ENCODE results near the gene COMMD4. TPM values are rescaled to one million over a fixed set of nuclear protein-coding genes. Genes with fewer than 3 reads are reported as not detected.
"Not testable (repeated sequence)": the region's sequence is repeated elsewhere in the genome, so short reads cannot be mapped to it uniquely, and the experiment has no call there.

The COMMD4 gene
- total RNA-seq, 1 experiment from 2014 or later, result 94.3 TPM

- peak overlapping the region; percentile 45 for H3K4me3 Mint-ChIP-seq (ENCODE audit: unreplicated experiment)
- peak; percentile 23 to 64 for TF ChIP-seq CTCF (IDR thresholded peaks at IDR 0.05; ENCODE audit: insufficient read depth in 1 of 2, low read depth in 1 of 2, low read length in 1 of 2, severe bottlenecking in 1 of 2, unreplicated experiment in 1 of 2)
- intact Hi-C loops (cut with micrococcal nuclease; ENCODE audit: unreplicated experiment); H3K9me3 ChIP-seq; POLR2A ChIA-PET; H3K4me3 ChIP-seq (ENCODE audit: low read depth, low read length); H3K27ac Mint-ChIP-seq (ENCODE audit: unreplicated experiment); H3K9me3 Mint-ChIP-seq (ENCODE audit: unreplicated experiment); H3K27me3 ChIP-seq (replicated peaks; ENCODE audit: control insufficient read depth, insufficient read depth, low read length); H3K4me1 ChIP-seq; H3K27me3 Mint-ChIP-seq (ENCODE audit: insufficient read depth, unreplicated experiment); BruUV-seq (replicated peaks); H3K4me1 Mint-ChIP-seq (ENCODE audit: low read depth, unreplicated experiment); H3K36me3 Mint-ChIP-seq (ENCODE audit: insufficient read depth, unreplicated experiment); H3K36me3 ChIP-seq (ENCODE audit: control insufficient read depth, insufficient read depth, low read length): not testable (repeated sequence)
- CTCF ChIA-PET, result interaction anchor here (1.8 kb wide), 1 partner anchor 270 kb away, joined by 5 read pairs; no protein-coding TSS in a partner anchor
- DNase-seq, result peak; percentile 65 to 81
Measured at GRCh38 chr15:75299311-75299688, 36.6 kb upstream of the COMMD4 start.

DNA sequence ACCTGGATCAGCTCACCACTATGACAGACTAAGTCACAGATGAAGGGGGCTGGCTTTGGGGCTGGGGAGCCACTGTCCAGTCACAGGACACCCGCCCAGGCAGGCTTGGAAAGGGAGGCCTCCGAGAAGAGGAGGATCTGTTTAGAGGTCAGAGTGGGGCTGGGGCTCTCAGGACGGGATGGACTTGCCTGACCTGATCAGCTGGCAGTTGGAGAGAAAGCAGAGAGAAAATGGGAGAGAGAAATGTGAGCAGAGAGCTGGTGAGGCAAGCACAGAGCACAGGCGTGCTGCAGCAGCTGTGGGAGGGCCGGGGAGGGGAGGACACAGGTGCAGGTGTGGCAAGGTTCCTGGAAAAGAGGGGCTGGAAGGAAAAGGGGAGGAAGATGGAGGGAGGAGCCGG lies 35.8 kb upstream of the COMMD4 start:
- H3K4me1 ChIP-seq; H3K9me3 ChIP-seq; H3K4me3 Mint-ChIP-seq (ENCODE audit: unreplicated experiment); H3K4me3 ChIP-seq (ENCODE audit: low read depth, low read length); H3K27ac Mint-ChIP-seq (ENCODE audit: unreplicated experiment); H3K27me3 ChIP-seq (replicated peaks; ENCODE audit: control insufficient read depth, insufficient read depth, low read length); DNase-seq; H3K4me1 Mint-ChIP-seq (ENCODE audit: low read depth, unreplicated experiment); BruUV-seq (replicated peaks); H3K36me3 Mint-ChIP-seq (ENCODE audit: insufficient read depth, unreplicated experiment); intact Hi-C loops (cut with micrococcal nuclease; ENCODE audit: unreplicated experiment); H3K9me3 Mint-ChIP-seq (ENCODE audit: unreplicated experiment); POLR2A ChIA-PET; H3K36me3 ChIP-seq (ENCODE audit: control insufficient read depth, insufficient read depth, low read length): not testable (repeated sequence)
- peaks cover 11% of the 10 kb centered on the region for H3K27me3 Mint-ChIP-seq (ENCODE audit: insufficient read depth, unreplicated experiment)
- CTCF ChIA-PET, result interaction anchor here (1.8 kb wide), 1 partner anchor 271 kb away, joined by 5 read pairs; no protein-coding TSS in a partner anchor

- H3K27me3 Mint-ChIP-seq (ENCODE audit: insufficient read depth, unreplicated experiment), result peaks cover 19% of the 10 kb centered on the region
- H3K4me1 Mint-ChIP-seq (ENCODE audit: low read depth, unreplicated experiment), result no peaks in the 10 kb centered on the region
- BruUV-seq (replicated peaks), result no TSS peak
- no peaks in the 10 kb centered on the region for H3K9me3 Mint-ChIP-seq (ENCODE audit: unreplicated experiment)
- Histone ChIP-seq H3K4me1 (no peaks in the 10 kb centered on the region), H3K27me3 (replicated peaks; ENCODE audit: control insufficient read depth, insufficient read depth, low read length) (no peaks in the 10 kb centered on the region), H3K36me3 (ENCODE audit: control insufficient read depth, insufficient read depth, low read length) (no peaks in the 10 kb centered on the region), H3K4me3 (ENCODE audit: low read depth, low read length) (no peak overlapping the region), H3K9me3 (no peaks in the 10 kb centered on the region)
- no peak for DNase-seq
- no peak for TF ChIP-seq CTCF (IDR thresholded peaks at IDR 0.05; ENCODE audit: insufficient read depth in 1 of 2, low read depth in 1 of 2, low read length in 1 of 2, severe bottlenecking in 1 of 2, unreplicated experiment in 1 of 2)
- CTCF ChIA-PET, result interaction anchor here (0.9 kb wide), 1 partner anchor 269 kb away, joined by 3 read pairs; no protein-coding TSS in a partner anchor
- no peak overlapping the region for H3K4me3 Mint-ChIP-seq (ENCODE audit: unreplicated experiment)
- no peak overlapping the region for H3K27ac Mint-ChIP-seq (ENCODE audit: unreplicated experiment)
- intact Hi-C loops (cut with micrococcal nuclease; ENCODE audit: unreplicated experiment), result no loop called here
- POLR2A ChIA-PET, result no interaction called here
- no peaks in the 10 kb centered on the region for H3K36me3 Mint-ChIP-seq (ENCODE audit: insufficient read depth, unreplicated experiment)
Measured at GRCh38 chr15:75302318-75302717, 33.5 kb upstream of the COMMD4 start.

GRCh38 chr15:75302753-75303152 lies 33.1 kb upstream of the COMMD4 start:
- CTCF ChIA-PET, result interaction anchor here (0.9 kb wide), 1 partner anchor 269 kb away, joined by 3 read pairs; no protein-coding TSS in a partner anchor
- not testable (repeated sequence) for H3K36me3 Mint-ChIP-seq (ENCODE audit: insufficient read depth, unreplicated experiment)

More at GRCh38 chr15:75302753-75303152, 33.1 kb upstream of the COMMD4 start:
- H3K4me3 Mint-ChIP-seq (ENCODE audit: unreplicated experiment); DNase-seq; H3K9me3 ChIP-seq; H3K27ac Mint-ChIP-seq (ENCODE audit: unreplicated experiment); H3K36me3 ChIP-seq (ENCODE audit: control insufficient read depth, insufficient read depth, low read length); H3K4me3 ChIP-seq (ENCODE audit: low read depth, low read length); H3K4me1 ChIP-seq; POLR2A ChIA-PET; H3K27me3 ChIP-seq (replicated peaks; ENCODE audit: control insufficient read depth, insufficient read depth, low read length); H3K4me1 Mint-ChIP-seq (ENCODE audit: low read depth, unreplicated experiment); intact Hi-C loops (cut with micrococcal nuclease; ENCODE audit: unreplicated experiment); BruUV-seq (replicated peaks); H3K9me3 Mint-ChIP-seq (ENCODE audit: unreplicated experiment): not testable (repeated sequence)
- peaks cover 19% of the 10 kb centered on the region for H3K27me3 Mint-ChIP-seq (ENCODE audit: insufficient read depth, unreplicated experiment)
